Fibroblast of skin of right quadriceps (primary cell): ENCODE measurements around the gene ZNF32.
A peak's percentile ranks its signal among the peaks of the same experiment; 100 is the strongest.
"Not testable (repeated sequence)": the region's sequence is repeated elsewhere in the genome, so short reads cannot be mapped to it uniquely, and the experiment has no call there.

Source experiments
- DNase-seq: peaks from one replicate; pipeline ENCODE4 v3.0.0-alpha.2; 2013

ZNF32 gene

GRCh38 chr10:43622038-43622437 lies 26.6 kb downstream of the ZNF32 start:
- DNase-seq: no peak

- DNase-seq: no peak
These were observed 29.3 kb downstream of the ZNF32 start for GRCh38 chr10:43619368-43619767.

GRCh38 chr10:43616697-43617370 lies 31.8 kb downstream of the ZNF32 start:
- DNase-seq: no peak

GRCh38 chr10:43610636-43611035 lies 38.0 kb downstream of the ZNF32 start:
- peak; percentile 57 for DNase-seq

GRCh38 chr10:43607199-43607573 lies 41.5 kb downstream of the ZNF32 start:
- no peak for DNase-seq

- DNase-seq: peak; percentile 58
These were observed 42.1 kb downstream of the ZNF32 start, which contains the start of gene ZNF485 for GRCh38 chr10:43606323-43607198. Gene ZNF485, plus strand, starts transcription at chr10:43606438. Its CDS starts 613 bp downstream, at chr10:43607051.

- DNase-seq: no peak
These were observed 42.8 kb downstream of the ZNF32 start for GRCh38 chr10:43605850-43606322.

GRCh38 chr10:43601576-43601975 lies 47.1 kb downstream of the ZNF32 start:
- not testable (repeated sequence) for DNase-seq

- DNase-seq: no peak
These were observed 49.3 kb downstream of the ZNF32 start for GRCh38 chr10:43599333-43599732.

GRCh38 chr10:43598446-43598845 lies 50.2 kb downstream of the ZNF32 start:
- peak; percentile 53 for DNase-seq

GRCh38 chr10:43596546-43596945 lies 52.1 kb downstream of the ZNF32 start:
- no peak for DNase-seq

- DNase-seq: no peak
These were observed 52.9 kb downstream of the ZNF32 start for GRCh38 chr10:43595739-43596298.

- DNase-seq: peak; percentile 23
These were observed 53.6 kb downstream of the ZNF32 start for GRCh38 chr10:43594944-43595589.
